Measurements from ENCODE around the gene APEH.

DNA sequence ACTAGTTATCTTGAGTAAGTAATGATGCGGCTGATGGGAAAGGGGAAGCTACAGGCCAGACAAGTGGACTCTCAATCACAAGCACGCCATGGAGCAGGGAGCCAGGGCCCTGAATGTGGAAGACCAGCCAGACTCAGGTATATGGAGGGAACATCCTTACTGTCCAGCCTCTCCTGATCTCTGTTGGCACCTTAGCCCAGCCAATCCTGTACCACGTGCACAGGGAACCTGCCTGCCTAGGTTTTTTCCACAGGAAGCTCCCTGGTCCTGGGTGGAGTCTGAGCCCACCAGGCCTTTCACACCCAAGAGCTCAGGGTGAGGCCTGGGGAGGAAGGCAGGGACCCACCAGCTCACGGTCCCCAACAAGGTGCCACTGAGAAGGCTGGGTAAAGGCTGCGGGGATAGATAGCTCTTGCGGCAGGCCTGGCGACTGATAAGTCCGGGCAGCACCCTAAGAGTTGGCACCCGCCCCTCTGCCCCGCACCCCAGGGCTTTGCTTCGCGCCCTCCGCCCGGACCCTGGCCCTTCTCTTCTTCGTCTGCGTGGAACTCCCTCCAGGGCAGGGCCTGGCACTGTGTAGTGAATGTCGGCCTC is 933 bp upstream of the APEH start:
- TF ChIP-seq, protein P1, sequence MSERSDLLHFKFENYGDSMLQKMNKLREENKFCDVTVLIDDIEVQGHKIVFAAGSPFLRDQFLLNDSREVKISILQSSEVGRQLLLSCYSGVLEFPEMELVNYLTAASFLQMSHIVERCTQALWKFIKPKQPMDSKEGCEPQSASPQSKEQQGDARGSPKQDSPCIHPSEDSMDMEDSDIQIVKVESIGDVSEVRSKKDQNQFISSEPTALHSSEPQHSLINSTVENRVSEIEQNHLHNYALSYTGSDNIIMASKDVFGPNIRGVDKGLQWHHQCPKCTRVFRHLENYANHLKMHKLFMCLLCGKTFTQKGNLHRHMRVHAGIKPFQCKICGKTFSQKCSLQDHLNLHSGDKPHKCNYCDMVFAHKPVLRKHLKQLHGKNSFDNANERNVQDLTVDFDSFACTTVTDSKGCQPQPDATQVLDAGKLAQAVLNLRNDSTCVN (tag by site-specific recombination; optimal IDR thresholded peaks at IDR 0.05) = no peak
- no peak for TF ChIP-seq ZNF335 (tag by site-specific recombination; conservative IDR thresholded peaks at IDR 0.05)
- no peak for TF ChIP-seq ATF2 (tag by site-specific recombination; IDR thresholded peaks at IDR 0.05; ENCODE audit: low read depth)
- TF ChIP-seq SETDB1 (IDR thresholded peaks at IDR 0.05; ENCODE audit: insufficient read length, low read length) = no peak
- TF ChIP-seq ZFP3 (tag by site-specific recombination; IDR thresholded peaks at IDR 0.05; ENCODE audit: low read depth) = no peak
- TF ChIP-seq ZBTB17 (tag by site-specific recombination; IDR thresholded peaks at IDR 0.05) = no peak
- TF ChIP-seq CTCF (tag by site-specific recombination; IDR thresholded peaks at IDR 0.05) = no peak
- TF ChIP-seq, protein P2, sequence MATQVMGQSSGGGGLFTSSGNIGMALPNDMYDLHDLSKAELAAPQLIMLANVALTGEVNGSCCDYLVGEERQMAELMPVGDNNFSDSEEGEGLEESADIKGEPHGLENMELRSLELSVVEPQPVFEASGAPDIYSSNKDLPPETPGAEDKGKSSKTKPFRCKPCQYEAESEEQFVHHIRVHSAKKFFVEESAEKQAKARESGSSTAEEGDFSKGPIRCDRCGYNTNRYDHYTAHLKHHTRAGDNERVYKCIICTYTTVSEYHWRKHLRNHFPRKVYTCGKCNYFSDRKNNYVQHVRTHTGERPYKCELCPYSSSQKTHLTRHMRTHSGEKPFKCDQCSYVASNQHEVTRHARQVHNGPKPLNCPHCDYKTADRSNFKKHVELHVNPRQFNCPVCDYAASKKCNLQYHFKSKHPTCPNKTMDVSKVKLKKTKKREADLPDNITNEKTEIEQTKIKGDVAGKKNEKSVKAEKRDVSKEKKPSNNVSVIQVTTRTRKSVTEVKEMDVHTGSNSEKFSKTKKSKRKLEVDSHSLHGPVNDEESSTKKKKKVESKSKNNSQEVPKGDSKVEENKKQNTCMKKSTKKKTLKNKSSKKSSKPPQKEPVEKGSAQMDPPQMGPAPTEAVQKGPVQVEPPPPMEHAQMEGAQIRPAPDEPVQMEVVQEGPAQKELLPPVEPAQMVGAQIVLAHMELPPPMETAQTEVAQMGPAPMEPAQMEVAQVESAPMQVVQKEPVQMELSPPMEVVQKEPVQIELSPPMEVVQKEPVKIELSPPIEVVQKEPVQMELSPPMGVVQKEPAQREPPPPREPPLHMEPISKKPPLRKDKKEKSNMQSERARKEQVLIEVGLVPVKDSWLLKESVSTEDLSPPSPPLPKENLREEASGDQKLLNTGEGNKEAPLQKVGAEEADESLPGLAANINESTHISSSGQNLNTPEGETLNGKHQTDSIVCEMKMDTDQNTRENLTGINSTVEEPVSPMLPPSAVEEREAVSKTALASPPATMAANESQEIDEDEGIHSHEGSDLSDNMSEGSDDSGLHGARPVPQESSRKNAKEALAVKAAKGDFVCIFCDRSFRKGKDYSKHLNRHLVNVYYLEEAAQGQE (tag by site-specific recombination; IDR thresholded peaks at IDR 0.05) = no peak
- TF ChIP-seq ZNF692 (tag by site-specific recombination; IDR thresholded peaks at IDR 0.05) = no peak
- no peak for TF ChIP-seq ZNF776 (tag by site-specific recombination; IDR thresholded peaks at IDR 0.05; ENCODE audit: borderline replicate concordance)
